GM19324 (cell line): ENCODE measurements around the gene CR1.
A peak's percentile ranks its signal among the peaks of the same experiment; 100 is the strongest.
"Not testable (repeated sequence)": the region's sequence is repeated elsewhere in the genome, so short reads cannot be mapped to it uniquely, and the experiment has no call there.

Source experiments
- ATAC-seq: cut with Tn5 transposase; IDR thresholded peaks from one replicate; pipeline ENCODE4 v1.9.1; 2021; ENCODE audit warnings: mild to moderate bottlenecking, moderate library complexity; ENCODE audit not compliant: unreplicated experiment, low FRiP score

CR1 gene

DNA sequence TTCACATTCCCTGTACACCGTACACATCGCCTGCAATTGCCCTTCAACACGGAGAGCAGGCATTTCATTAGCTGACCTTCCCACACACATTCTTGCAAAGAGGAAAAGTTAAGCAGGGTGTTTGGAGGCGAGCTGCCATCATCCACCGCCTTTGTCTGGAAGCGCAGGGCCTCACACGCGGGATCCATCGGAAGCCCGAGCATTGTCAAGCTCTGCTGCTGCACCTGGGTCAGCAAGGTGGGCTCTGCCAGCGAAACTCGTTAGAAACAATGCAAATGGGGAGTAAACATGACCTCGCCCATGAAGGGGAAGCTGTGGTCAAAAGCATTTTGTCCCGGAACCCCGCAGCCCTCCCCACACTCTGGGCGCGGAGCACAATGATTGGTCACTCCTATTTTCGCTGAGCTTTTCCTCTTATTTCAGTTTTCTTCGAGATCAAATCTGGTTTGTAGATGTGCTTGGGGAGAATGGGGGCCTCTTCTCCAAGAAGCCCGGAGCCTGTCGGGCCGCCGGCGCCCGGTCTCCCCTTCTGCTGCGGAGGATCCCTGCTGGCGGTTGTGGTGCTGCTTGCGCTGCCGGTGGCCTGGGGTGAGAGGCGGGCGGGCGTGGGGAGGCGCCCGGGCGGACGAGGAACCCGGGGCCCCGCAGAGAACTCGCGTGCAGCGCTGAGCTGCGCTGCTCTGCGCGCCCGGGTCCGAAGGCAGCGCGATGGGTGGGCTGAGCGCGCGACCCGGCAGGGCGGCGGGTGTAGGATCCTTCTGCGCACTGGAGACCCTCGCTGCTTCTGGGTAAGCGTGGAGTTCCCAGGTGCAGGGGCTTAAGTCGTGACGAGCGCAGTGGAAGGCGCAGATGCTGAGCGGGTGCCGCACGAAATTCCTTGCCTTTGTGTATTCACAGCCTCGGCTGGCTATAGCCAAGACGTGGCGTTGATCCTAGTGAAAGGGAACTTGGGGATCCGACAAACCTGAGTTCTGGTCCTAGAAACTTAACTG is at the start of gene CR1:
Gene CR1, plus strand, starts transcription at position 357 of the 992 bp plus-strand sequence. Its CDS starts 111 bp downstream, at position 468.
- peak; percentile 67 for ATAC-seq

DNA sequence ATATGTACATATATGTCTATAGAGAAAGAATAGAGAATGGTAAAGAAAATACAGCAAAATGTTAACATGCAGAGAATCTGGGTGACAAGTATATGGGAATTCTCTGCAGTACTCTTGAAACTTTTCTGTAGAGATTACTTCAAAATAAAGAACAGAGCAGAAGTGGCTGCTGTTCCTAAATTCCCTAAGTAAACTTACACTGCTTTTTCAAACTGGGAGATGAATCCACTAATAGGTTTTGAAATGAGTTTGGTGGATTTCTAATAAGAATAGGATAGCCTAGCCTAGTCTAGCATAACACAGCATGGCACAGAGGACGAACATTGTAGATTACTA is 42.3 kb upstream of the CR1 start:
- no peak for ATAC-seq

DNA sequence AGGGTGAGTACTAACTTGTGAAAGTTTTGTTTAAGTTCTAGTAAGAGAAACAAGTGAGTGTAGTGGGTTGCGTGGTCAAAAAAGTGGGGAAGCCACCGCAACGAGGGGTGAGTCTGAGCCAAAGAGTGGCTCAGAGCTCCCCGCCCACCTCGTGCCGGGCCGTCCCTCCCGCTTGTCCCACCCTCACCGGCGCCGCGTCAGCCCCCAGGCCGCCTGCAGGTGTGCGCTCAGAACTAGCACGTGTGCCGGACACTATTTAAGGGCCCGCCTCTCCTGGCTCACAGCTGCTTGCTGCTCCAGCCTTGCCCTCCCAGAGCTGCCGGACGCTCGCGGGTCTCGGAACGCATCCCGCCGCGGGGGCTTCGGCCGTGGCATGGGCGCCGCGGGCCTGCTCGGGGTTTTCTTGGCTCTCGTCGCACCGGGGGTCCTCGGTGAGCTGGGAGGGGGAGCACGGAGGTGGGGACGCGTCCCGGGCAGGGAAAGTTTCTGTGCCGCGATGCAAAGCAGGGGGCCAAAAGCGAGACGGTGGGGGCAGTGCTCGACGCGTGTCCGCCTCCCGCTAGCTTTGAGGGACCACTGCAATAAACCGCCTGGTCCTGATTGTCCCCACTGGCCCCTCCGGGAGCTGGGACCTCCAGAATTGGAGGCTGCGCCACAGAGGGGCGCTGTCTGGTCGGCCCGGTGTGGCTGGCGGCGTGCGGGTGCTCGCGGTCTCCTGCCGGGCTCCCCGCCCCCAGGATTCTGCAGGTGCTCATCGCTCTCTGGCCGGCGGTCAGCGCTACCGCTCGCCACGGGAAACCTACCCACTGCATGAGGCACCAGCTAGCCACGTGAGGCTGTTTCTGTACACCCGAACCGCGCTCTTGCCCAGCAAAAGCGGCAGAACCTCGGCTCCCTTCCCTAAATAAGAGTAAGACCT is 41.7 kb upstream of the CR1 start, which contains the start of gene CR2:
Gene CR2, plus strand, starts transcription at position 283 of the 919 bp plus-strand sequence. Its CDS starts 91 bp downstream, at position 374.
- peak; percentile 89 for ATAC-seq

DNA sequence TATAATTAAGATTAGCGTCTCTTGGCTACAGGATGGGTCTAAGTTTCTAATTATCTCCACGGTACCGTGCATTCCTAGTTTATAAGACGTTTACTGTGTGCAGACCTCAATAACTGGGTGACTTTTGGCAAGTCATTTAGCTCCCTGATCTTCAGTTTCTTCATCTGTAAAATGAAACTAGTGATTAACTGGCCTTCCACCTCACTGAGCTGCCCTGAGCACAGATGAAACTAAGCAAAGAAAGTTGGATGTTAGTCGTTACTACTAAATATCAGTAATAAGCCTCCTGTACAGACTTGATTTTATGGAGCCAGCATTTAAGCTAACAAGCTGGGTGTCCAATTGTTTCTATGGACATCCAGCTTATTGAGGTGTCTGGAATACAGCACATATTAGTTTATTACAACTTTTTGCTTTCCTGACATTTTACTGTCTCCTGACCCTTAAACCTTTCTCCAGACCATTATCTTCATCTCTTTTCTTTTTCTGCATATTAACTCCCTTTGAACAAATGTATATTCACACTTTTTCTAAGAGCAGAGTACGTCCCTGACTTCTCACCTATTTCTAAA is 40.7 kb upstream of the CR1 start:
- ATAC-seq, result no peak

DNA sequence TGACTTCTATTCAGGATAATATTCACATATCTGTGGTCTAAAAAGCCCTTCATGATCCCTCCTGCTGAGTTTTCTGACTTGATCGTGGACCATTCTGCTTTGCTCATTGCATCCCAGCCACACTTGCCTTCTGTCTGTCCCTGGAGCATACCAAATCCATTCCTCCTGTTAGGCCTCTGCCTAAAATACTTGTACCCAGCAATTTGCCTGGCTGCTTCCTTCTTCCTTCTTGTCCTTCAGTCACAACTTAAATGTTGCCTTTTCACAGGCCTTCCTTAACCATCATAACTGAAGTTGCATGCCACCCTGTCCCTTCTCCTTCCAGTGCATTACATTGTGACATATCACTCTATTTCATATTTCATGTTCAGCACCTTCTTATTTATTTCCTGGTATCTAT is 37.5 kb upstream of the CR1 start:
- no peak for ATAC-seq

DNA sequence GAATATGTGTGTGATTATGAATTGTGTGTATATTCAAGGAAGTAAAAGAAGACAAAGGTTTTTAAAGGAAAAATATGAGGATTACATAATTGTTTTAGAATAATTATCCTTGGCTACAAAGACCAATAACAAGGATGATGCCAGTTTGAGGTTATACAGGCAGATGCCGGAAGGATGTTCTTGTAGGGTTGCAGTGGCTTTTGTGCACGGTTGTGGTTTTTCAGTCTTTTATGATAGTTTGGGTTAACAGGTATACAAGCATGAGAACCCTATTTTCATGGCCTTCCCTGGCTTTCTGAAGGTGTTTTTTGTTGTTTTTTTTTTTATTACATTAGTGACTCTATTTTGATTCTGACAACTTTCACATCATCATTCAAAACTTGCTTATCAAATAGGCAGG is 36.9 kb upstream of the CR1 start:
- ATAC-seq, result no peak

DNA sequence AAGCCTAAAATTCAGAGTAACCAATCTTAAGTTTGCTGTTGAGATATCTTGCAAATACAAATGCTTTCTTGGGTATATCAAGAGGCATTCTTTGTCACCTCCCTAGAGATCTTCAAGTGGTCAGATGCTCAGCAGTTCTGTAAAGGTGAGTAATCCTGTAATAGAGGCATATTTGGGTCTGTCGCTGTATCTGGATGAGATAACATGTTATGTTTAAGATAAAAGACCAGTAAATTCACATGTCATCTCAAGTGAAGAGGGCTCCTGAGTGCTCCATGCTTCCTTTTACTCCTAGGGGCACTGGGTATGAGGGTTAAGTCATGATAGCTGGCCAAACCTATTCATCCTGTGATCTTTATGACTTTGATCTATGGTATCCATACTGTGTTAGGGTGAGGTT is 34.3 kb upstream of the CR1 start:
- no peak for ATAC-seq

- no peak for ATAC-seq
Observed at GRCh38 chr1:207462535-207462934, 33.4 kb upstream of the CR1 start.

GRCh38 chr1:207463021-207463420 is 32.9 kb upstream of the CR1 start:
- no peak for ATAC-seq

GRCh38 chr1:207463571-207463970 is 32.4 kb upstream of the CR1 start:
- ATAC-seq, result no peak

DNA sequence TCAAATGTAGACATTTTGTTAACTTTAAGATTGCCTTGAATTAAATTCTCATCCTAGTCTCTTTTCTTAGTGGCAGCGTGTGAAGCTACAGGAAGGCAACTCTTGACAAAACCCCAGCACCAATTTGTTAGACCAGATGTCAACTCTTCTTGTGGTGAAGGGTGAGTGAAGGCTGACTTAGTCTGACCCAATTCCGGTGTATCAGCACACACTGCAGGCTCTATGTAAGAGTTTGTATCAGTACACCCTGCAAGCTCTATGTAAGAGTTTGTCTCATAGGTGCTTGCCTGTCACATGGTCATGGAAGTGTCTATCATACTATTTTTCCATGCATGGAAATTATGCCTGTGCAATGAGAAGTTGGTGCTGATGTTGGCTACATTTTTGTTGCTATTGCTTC is 25.0 kb upstream of the CR1 start:
- ATAC-seq, result no peak

DNA sequence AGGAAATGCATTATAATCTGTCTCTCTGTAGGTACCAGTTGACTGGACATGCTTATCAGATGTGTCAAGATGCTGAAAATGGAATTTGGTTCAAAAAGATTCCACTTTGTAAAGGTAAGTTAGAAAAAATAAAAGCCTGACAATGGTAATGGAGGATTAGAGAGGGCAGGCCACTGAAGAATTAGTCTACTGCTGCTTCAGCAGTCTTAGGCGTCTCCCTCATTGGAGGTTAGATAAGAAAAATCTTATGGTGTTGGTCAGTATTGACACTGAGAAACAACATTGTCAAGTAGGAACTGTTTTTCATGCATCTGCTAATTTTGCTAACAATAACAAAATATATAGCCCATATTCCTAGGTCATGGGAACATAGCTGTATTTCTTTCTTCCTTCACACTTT is 21.7 kb upstream of the CR1 start:
- ATAC-seq, result no peak

DNA sequence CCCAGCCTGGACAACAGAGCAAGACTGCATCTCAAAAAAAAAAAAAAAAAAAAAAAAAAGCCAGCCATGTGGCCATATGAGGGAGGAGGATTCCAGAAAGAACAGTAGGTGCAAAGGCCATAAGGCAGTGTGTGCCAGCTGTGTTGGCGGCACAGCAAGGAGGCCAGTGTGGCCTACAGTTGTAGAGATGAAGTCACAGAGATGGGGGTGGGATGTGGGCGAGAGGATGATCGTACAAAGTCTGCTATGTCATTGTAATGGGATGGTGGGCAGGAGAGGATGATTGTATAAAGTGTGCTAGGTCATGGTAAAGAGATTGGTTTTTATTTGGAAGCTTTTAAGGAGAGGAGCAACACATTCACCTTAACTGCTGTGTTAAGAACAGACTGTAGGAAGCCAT is 9.8 kb upstream of the CR1 start:
- ATAC-seq, result no peak

DNA sequence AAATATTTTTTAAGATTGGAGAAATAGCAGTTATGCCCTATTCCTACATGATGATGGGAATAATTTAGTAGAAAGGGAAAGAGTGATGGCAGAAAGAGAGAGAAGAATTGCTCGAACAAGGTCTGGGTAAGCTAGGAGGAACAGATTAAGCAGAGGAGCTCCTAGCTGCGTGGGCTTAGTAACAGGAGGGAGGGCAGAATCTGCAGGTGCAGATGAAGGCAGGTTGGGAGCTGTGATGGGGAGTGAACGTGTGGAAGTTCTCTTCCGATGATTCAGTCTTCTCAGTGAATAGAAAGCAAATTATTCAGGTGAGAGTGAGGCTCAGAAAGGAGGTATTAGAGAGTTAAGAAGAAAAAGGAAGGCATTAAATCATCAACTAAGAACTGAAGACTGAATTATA is 8.3 kb upstream of the CR1 start:
- no peak for ATAC-seq

- ATAC-seq, result no peak
Observed at GRCh38 chr1:207493212-207493611, 2.7 kb upstream of the CR1 start.

- no peak for ATAC-seq
Observed at GRCh38 chr1:207494171-207494570, 1.8 kb upstream of the CR1 start.

GRCh38 chr1:207495281-207495680 is 676 bp upstream of the CR1 start:
- ATAC-seq, result not testable (repeated sequence)

GRCh38 chr1:207497941-207498340 is 2.0 kb downstream of the CR1 start:
- no peak for ATAC-seq

DNA sequence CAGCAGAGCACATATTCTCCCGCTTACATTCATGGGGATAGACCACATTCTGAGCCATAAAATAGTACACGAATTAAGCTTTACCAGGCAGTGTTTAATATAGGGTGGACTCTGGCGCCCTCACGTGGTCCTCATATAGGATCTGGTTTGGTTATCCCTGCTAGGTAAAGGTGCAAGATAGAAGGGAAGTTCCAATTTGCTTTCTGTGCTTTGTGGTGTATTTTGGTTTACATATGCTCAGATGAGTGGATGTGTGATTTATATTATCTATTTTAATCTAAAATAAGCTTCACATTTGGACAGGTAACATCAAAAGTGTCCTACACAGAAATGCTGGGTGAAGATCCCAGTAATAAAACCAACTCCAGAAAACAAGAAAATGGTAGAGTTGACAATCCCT is 3.6 kb downstream of the CR1 start:
- no peak for ATAC-seq

DNA sequence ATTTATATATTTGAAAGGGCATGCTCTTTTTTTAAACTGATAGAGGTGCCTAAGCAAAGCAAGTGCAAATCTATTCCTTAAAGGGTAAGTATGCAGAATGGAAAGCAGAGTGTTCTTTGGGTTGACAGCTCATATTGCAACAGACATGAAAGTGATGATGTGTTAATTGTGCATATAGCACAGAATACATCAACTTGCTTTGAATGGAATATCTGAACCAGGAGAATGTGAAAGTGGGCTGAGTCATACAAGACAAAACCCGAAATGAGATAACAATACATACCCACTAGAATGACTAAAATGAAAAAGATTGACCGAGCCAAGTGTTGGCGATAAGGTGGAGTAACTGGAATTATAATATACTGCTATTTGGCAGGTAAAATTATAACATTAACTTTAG is 4.3 kb downstream of the CR1 start:
- no peak for ATAC-seq

GRCh38 chr1:207501071-207501470 is 5.1 kb downstream of the CR1 start:
- ATAC-seq, result no peak
